Germinal center (tissue), 1 donor: Measurements from ENCODE around the gene RGS9.
A peak's percentile ranks its signal among the peaks of the same experiment; 100 is the strongest.
"Not testable (repeated sequence)": the region's sequence is repeated elsewhere in the genome, so short reads cannot be mapped to it uniquely, and the experiment has no call there.

ENCODE experiments used
- DNase-seq: peaks from one replicate; pipeline ENCODE4 v3.0.0; 2012; ENCODE audit warnings: mixed read lengths, low spot score

RGS9 gene

GRCh38 chr17:65183736-65184135 is 46.6 kb downstream of the RGS9 start:
- DNase-seq: no peak

GRCh38 chr17:65184235-65184959 is 47.2 kb downstream of the RGS9 start:
- no peak for DNase-seq

GRCh38 chr17:65185062-65185461 is 47.9 kb downstream of the RGS9 start:
- DNase-seq: no peak

- no peak for DNase-seq
Observed at GRCh38 chr17:65185668-65186382, 48.7 kb downstream of the RGS9 start.

GRCh38 chr17:65190467-65191097 is 53.4 kb downstream of the RGS9 start:
- DNase-seq: no peak

GRCh38 chr17:65191811-65192740 is 54.9 kb downstream of the RGS9 start:
- no peak for DNase-seq

GRCh38 chr17:65193305-65193704 is 56.1 kb downstream of the RGS9 start:
- DNase-seq: no peak

GRCh38 chr17:65193716-65194293 is 56.6 kb downstream of the RGS9 start:
- DNase-seq: no peak

- no peak for DNase-seq
Observed at GRCh38 chr17:65194670-65195334, 57.6 kb downstream of the RGS9 start.

- no peak for DNase-seq
Observed at GRCh38 chr17:65195716-65196115, 58.5 kb downstream of the RGS9 start.

- DNase-seq: no peak
Observed at GRCh38 chr17:65196617-65197016, 59.4 kb downstream of the RGS9 start.

- no peak for DNase-seq
Observed at GRCh38 chr17:65197201-65197600, 60.0 kb downstream of the RGS9 start.

- DNase-seq: peak; percentile 78
Observed at GRCh38 chr17:65198653-65199382, 61.6 kb downstream of the RGS9 start.

- no peak for DNase-seq
Observed at GRCh38 chr17:65201331-65201730, 64.2 kb downstream of the RGS9 start.

- DNase-seq: no peak
Observed at GRCh38 chr17:65202844-65203571, 65.8 kb downstream of the RGS9 start.

GRCh38 chr17:65204001-65204400 is 66.8 kb downstream of the RGS9 start:
- no peak for DNase-seq

GRCh38 chr17:65205655-65206054 is 68.5 kb downstream of the RGS9 start:
- DNase-seq: no peak

- not testable (repeated sequence) for DNase-seq
Observed at GRCh38 chr17:65207448-65207847, 70.3 kb downstream of the RGS9 start.

- no peak for DNase-seq
Observed at GRCh38 chr17:65208717-65209116, 71.5 kb downstream of the RGS9 start.

GRCh38 chr17:65218261-65218660 is 81.1 kb downstream of the RGS9 start:
- DNase-seq: no peak
